HG03139 (cell line): Measurements from ENCODE around the gene TOR4A.

Source experiments
- ATAC-seq: cut with Tn5 transposase; IDR thresholded peaks from one replicate; pipeline ENCODE4 v1.9.1; 2021; ENCODE audit not compliant: unreplicated experiment

Gene TOR4A

DNA sequence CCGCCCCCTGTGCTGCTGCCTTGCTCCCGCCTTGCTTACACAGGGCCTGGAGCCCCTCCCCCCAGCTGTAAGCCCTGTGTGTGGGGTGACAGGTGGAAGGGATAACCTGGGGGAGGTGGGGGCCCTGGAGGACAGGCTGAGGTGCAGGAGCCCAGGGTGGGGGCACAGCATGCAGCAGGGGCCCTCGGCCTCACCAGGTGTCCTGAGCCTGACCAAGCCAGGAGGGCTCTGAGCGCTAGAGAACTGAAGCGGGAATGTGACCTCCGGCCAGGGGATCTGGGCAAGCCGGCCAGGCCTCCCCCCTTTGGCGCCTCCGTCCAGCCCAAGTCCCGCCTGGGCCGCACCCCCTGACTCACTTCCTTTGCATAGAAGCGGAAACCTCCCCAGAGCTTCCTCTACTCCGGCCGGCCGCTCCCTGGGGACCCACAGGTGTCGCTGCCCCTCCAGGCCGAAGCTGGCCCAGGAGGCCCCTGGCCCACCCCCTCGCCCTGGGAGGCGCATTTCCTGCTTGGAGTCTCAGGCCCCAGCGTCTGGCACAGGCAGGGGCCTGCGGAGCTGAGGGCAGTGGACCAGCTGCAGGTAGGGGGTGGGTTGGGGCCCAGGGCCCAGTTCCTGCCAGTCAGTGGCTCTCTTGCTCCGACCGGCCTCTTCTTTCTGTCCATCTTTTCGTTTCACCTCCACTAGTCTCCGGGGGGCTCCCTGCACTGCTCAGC, at the start of gene TOR4A:
TSS of gene TOR4A (plus strand) at position 398 of the 713 bp plus-strand sequence. CDS start 964 bp downstream, outside the sequence.
- peak; percentile 75 for ATAC-seq

DNA sequence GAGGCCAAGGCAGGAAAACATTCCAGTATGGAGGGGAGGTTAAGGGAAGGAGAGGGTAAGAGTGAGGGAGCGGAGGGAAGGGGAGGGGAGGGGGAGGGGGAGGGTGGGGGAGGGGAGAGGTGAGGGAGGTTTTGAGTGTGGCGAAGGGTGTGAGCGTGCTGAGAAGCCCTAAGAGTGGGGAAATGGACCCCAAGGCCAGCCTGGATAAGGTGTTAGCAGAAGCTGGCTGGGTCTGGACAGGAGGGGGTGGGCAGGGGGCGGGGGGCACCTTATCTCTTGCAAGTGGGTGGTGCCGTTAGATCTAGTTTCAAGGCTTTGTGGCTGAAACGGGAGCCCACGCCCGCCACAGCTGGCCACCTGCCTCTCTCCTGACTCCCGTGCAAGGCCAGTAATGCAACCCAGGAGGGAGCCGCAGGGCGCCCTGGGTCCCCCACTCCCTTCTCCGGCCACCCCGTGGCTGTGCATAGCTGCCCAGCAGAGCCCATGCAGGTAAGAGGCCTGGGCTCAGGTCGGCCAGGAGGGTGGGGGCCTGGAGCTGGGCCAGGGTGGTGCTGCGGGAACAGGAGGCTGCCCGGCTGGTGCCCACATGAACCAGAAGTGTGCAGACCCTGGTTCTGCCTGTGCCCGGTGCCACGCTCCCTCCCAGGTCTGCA, 49.5 kb upstream of the TOR4A start:
- ATAC-seq: no peak

DNA sequence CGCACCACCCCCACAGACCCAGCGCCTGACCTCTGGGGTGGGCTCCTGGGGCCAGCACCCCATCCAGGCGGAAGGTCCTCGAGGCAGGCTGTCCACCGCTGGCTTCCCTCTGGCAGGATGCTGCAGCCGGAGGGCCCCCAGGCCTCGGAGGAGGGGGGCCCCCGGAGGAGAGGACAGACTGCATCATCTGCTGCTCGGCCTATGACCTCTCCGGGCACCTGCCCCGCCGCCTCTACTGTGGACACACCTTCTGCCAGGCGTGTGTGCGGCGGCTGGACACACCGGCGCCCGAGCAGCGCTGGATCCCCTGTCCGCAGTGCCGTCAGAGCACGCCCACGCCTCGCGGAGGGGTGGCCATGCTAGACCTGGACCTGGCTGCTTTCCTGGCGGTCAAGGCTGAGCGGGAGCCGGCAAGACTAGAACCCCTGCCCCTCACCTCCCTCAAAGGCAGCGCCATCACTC, 49.0 kb upstream of the TOR4A start:
- ATAC-seq: no peak

DNA sequence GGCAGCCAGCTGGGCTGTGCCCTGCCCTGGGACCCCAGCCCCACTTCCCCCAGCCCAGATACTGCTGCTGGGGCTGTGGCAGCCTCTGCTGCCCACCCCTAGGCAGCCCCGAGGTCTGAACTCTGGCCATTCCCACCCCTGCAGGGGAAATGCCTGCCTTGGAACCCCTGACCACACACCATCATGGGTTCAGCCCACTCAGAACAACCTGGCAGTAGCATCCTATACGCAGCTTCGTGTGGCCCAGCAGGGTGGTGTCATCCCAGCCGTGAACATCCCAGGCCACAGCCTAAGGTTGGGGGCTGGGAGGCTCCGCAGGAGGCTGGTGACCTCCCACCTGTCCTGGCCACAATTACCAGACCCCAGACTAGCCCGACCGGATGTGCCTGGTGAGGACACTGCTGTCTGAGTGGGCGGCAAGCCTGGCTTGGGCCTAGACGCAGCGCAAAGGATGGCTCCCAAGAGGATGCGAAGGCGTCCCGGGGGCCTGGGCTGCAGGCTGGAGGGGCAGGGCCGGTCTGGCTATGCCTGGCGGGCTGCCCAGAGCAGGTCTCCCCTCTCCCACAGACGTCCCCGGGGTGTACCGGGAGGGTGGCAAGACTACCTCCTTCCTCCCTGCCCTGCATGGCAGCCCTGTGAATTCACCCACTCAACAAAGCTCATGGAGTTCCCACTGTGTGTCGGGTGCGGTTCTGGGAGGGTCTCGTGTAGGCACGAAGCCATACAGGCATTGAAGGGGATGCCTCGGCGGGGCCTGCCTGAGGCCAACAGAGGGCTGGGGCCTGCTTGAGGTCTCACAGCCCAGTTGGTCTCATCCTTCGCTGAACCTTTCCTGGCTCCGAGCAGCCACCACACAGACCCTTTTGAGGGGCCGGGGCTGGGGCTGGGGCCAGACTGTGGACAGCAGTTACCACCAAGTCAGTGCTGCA, 48.3 kb upstream of the TOR4A start:
- ATAC-seq: no peak

DNA sequence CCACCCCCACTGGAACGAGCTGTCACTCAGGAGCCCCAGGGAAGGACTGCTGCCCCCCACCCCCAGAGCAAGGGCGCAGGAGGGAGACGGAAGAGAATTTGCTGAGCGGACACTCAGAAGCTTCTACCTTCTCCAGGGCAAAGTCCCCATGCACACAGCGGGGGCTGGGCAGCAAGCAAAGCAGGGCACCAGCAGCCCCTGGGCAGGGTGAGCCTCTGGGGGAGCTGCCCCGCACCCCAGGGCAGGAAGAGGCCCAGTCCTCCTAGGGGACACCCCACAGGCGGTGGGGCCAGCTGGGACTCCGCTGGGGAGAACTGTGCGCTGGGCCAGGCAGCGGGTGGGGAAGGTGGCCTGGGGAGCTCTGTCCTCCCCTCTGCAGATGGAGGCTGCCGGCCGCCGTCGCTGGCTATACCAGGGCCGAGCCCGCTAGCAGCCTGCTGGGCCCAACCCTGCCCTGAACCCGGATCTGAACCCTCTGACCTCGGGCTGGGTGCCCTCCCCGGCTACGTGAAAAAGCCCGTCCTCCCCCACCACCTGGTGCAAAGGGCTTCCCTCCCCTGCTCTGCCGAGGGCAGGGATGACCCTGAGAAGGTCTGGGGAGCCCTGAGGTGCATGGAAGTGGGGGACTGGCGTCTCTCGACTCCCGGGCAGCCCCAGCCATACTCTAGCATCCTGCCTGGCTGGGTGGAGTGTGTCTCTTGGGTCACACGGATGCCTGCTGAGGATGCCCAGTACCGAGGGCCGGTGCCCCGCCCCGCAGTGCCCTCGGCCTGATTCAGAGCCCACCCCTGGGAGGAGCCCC, 47.4 kb upstream of the TOR4A start:
- ATAC-seq: no peak

DNA sequence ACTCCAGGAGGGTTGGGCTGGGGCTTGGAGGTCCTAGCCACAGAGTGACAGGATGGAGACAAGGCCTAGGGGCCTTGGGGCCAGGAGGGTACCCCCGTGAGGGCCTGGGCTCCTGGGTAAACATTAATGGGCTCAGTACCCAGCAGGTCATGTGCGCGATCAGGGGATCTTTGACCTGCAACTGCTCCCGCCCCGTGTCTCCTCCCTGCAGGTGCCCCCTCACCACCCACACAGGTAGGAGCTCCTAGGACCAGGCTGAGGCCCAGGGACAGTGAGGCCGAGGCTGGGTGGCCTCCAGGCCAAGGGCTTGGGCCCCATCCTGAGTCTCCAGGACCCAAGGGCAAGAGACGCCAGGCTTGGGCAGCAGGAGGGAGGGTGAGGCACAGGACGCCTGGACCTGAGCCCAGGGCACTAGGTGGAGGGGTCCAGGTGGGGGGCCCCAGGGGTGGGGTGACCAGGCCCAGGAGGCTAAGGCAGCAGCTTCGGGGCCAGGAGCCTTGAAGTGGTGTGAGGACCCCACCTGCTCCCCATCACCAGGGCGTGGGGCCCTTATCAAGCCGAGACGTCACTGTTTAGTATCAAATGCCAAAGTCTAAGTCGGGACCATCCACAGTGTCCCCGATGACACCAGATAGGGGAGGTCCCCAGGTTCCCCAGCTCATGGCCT, 46.7 kb upstream of the TOR4A start, which contains the start of gene SLC34A3:
TSS of gene SLC34A3 (plus strand) at position 197 of the 667 bp plus-strand sequence. CDS start 802 bp downstream, outside the sequence.
- ATAC-seq: no peak

DNA sequence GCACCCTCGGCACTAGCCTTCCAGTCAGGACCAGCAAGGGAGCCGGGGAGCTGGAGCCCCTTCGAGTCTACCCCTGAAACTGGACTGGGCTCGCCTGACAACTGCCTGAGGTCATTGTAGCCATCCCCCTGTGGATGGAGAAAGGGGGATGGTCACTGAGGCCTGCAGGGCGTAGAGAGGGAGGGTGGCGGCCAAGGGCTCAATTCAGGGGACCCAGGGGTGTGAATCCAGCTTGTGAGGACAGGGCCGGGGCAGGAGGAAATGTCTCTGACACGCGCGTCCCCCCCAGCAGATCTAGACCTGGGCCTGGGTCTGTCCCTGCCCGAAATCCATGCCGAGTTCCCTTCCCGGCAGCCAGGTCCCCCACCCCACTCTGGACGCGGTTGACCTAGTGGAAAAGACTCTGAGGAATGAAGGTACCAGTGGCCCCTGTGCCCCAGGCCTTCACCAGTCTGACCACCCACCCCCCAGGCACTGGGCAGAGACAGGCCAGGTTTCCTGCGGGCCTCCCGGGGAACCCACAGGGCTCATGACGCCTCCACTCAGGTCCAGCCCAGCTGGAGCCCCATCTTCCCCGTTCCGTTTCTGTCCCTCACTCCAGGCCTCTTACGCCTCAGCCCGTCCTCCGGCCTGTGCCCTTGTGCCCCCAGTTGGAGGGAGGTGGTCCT, 46.0 kb upstream of the TOR4A start:
- ATAC-seq: no peak

DNA sequence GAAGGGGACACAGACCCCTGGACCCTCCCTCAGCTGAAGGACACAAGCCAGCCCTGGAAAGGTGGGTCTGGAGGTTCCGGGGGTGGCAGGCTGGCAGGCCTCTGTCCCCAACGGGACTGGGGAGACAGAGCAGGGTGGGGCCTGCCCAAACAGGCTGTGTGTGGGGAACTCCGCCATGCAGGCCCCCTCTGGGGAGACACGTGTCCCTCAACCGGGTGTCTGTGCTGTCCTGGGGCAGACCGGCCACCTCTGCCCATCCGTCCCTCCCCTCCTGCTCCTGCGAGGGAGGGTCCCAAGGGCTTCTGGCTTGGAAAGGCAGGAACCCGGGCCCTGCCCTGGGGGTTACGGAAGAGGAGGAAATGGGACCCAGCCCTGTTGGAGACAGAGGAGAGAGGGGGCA, 45.4 kb upstream of the TOR4A start:
- ATAC-seq: no peak

DNA sequence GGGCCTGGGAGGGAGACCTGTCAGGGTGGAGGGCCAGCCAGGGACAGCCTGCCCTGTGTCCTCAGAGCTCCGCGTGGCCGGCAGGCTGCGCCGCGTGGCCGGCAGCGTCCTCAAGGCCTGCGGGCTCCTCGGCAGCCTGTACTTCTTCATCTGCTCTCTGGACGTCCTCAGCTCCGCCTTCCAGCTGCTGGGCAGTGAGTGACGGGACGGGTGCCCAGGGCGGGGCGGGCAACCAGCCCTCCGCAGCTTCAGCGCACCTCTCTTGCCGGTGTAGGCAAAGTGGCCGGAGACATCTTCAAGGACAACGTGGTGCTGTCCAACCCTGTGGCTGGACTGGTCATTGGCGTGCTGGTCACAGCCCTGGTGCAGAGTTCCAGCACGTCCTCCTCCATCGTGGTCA, 45.0 kb upstream of the TOR4A start:
- no peak for ATAC-seq

DNA sequence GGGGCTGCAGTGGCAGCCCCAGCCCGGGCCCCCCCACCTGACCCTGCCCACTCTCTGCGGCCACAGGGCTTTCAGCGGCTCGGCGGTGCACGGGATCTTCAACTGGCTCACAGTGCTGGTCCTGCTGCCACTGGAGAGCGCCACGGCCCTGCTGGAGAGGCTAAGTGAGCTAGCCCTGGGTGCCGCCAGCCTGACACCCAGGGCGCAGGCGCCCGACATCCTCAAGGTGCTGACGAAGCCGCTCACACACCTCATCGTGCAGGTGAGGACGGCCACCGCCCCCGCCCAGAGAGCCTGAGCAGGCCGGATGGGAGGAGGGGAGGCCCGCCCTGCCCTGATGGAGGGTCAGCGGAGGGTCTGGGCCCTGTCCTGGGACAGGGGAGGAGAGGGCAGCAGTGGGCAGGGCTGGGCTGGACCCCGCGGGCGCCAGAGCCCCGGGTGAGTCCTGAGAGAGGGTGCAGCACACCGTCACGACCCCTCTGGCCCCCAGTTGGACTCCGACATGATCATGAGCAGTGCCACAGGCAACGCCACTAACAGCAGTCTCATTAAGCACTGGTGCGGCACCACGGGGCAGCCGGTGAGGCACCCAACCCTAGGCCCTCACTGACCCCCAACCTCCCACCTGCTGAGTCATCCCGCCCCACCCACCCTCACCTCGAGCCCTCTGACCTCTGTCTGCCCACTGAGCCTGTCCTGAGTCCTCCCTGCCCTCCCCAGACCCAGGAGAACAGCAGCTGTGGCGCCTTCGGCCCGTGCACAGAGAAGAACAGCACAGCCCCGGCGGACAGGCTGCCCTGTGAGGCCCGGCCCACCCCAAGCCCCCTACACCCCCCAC, 44.2 kb upstream of the TOR4A start:
- ATAC-seq: no peak

DNA sequence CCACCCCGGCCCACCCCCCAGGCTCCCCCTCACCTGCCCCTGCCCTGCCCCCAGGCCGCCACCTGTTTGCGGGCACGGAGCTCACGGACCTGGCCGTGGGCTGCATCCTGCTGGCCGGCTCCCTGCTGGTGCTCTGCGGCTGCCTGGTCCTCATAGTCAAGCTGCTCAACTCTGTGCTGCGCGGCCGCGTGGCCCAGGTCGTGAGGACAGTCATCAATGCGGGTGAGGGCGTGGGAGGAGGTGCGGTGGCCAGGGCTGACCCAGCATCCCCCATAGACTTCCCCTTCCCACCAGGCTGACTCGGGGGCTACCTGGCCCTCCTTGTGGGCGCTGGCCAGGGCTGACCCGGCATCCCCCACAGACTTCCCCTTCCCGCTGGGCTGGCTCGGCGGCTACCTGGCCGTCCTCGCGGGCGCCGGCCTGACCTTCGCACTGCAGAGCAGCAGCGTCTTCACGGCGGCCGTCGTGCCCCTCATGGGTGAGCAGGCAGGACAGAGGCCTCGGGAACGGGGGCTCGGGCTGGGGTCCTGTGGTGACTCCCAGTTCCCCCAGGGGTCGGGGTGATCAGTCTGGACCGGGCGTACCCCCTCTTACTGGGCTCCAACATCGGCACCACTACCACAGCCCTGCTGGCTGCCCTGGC, 43.4 kb upstream of the TOR4A start:
- no peak for ATAC-seq

DNA sequence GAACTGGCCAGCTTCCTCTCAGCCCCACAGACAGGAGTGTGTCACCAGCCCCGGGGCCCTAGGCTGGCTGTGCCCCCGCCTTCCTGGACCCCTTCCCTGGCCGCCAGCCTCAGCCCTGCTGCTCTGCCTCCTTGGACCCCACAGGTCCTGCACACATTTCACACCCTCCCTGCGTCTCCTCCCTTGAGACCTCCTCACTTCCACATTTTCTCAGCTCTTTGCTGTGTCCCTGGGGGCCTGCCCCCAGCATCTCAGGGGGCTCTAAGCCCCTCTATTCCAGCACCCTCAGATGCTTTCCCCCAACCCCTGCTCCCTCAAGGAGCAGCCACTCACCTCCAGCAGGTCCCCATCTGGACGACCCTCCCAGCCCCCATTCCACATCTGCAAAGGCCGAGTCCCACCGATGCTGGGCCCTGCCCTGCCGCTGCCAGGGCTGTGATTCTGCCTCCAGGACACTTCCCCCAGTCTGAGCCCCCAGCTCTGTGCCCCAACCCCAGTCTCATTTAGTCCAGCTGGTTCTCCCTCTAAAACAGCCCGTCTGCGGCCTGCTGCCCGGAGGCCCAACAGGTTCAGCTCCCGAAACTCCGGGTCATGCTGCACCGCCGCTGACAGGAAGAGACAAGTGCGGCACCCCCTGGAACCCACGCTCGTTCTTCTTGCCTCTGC, 42.6 kb upstream of the TOR4A start:
- ATAC-seq: no peak

DNA sequence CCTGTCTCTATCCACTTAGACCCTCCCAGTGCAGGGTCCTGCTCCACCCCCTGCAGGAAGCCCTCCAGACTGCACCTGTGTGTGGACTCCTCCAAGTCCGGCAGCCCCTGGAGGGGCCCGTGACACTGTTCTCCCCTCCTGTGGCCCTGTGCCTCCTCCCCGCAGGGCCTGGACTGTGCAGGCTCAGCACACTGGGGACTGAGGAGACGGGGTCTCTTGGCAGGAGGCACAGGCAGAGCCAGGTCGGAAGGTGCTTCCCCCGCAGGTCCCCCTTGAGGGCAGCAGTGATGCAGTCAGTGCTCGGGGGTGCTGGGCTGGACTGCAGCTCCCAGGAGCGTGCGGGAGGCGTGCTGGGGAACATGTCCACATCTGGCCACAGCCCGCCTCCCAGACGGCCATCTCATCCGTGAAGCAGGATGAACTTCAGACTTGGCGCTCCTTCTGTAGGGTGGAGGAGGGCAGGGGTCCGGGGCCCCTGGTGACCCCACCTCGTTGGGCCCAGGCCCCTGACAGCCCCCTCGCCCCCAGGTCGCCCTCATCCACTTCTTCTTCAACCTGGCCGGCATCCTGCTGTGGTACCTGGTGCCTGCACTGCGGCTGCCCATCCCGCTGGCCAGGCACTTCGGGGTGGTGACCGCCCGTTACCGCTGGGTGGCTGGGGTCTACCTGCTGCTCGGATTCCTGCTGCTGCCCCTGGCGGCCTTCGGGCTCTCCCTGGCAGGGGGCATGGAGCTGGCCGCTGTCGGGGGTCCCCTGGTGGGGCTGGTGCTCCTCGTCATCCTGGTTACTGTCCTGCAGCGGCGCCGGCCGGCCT, 41.9 kb upstream of the TOR4A start:
- no peak for ATAC-seq

DNA sequence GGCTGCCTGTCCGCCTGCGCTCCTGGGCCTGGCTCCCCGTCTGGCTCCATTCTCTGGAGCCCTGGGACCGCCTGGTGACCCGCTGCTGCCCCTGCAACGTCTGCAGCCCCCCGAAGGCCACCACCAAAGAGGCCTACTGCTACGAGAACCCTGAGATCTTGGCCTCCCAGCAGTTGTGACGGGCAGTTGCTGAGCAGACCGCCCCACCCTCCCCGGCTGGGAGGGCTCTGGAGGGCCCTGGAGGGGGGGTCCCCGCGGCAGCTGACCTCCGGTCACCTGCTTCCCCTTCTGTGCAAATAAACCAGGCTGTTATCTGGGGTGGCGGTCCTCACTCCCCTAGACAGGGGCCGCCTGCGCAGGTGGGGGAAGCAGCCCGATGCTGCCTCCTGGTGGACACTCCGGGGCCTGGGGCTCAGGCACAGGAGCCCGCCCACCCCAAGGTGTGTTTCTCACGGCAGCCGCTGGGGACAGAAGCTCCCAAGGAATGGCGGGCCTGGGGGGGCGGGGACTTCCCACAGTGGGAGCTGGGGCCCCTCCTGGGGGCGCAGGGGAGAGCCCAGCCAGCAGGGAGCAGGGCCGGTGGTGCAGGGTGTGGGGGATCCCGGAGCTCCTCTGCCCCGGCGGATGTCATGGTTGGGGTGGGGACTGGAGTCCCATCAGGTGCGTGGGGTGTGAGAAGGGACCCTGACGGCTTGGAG, 41.1 kb upstream of the TOR4A start:
- ATAC-seq: peak; percentile 21

DNA sequence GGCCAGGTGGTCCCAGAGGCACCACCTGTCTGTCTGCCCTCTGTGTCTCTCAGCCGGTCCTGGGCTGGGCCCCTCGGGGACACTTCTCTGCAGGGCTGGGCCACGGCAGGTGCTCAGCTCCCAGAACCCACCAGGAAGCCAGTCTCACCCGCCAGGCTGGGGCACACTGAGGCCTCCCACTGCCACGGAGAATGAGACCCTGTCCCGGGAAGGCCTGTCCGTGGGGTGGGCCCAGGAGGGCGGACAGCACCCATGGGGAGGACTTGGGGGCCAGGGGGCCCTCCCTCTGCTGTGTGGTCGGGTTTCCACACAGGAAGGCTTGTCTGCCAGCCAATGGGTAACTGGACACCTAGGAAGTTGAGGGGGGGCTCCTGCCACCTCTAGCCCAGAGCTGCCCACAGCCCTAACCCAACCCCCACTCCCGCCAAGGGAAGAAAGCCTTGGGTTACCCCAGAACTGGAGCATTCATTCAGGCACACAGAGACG, 40.5 kb upstream of the TOR4A start:
- ATAC-seq: no peak
